Measurements from ENCODE around the gene HTR1A. TPM values are rescaled to one million over a fixed set of nuclear protein-coding genes. Genes with fewer than 3 reads are reported as not detected.

The HTR1A gene
- total RNA-seq, 4 donors from 2014 or later = not detected

DNA sequence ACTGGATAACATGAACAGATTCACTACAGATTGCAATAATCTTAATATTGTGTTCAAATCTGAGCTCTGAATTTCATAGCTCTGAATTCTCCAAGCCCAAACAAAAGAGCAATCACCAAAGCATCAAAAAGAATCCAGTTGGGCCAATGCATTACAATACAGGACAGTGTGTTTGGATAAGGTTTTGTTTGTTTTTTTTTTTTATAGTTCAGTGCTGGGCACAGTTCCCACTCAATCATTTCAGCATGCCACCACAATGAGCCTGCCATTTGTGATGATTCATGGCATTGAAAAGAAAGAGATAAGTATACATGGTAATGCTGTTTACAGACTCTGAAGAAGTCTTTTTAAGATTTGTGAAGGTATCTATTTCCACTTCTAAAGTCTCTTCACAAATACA lies 1.7 kb upstream of the HTR1A start:
- ATAC-seq = no peak
- H3K27me3 ChIP-seq = peaks cover 44% of the 10 kb centered on the region
- TF ChIP-seq, protein P1, sequence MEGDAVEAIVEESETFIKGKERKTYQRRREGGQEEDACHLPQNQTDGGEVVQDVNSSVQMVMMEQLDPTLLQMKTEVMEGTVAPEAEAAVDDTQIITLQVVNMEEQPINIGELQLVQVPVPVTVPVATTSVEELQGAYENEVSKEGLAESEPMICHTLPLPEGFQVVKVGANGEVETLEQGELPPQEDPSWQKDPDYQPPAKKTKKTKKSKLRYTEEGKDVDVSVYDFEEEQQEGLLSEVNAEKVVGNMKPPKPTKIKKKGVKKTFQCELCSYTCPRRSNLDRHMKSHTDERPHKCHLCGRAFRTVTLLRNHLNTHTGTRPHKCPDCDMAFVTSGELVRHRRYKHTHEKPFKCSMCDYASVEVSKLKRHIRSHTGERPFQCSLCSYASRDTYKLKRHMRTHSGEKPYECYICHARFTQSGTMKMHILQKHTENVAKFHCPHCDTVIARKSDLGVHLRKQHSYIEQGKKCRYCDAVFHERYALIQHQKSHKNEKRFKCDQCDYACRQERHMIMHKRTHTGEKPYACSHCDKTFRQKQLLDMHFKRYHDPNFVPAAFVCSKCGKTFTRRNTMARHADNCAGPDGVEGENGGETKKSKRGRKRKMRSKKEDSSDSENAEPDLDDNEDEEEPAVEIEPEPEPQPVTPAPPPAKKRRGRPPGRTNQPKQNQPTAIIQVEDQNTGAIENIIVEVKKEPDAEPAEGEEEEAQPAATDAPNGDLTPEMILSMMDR (IDR thresholded peaks at IDR 0.05) = no peak
- TF ChIP-seq POLR2AphosphoS5 (IDR thresholded peaks at IDR 0.05) (no peak), EP300 (IDR thresholded peaks at IDR 0.05) (no peak), POLR2A (IDR thresholded peaks at IDR 0.05) (no peak)
- H3K4me1 ChIP-seq = no peaks in the 10 kb centered on the region
- no peaks in the 10 kb centered on the region for H3K36me3 ChIP-seq
- H3K9me3 ChIP-seq = peaks cover 0 to 15% (median 0%) of the 10 kb centered on the region in 3 donors
- H3K27ac ChIP-seq = no peak overlapping the region
- no peak overlapping the region for H3K4me3 ChIP-seq

DNA sequence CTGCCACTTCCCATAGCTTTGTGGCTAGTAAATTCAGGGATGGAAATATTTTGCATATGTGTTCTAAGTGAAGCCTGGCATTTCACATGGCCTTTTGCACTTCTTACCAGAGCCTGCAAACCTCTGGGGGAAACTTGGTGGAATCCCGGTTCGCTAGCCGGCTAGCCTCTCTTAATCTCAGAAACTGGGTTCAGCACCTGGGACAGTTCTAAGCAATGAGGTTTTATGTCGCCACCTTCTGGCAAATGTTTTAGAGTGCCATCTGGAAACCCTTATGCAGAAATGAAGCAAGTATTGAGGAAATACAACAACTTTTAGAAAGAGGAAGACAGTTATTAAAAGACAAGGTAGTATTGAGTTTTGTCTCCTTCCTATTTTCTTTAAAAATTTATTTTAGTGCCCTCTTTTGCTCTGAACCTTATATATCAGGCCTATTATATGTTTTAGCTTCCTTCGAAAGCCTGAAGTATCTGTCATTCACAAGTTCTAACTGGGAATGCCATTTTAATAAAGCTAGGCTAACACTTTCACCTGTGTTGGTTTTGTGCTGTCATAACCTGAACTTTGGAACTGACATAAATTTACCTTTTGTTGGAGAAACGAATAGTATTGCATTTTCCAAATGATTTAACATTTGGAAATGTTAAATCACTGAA lies 963 bp upstream of the HTR1A start:
- ATAC-seq = no peak
- Histone ChIP-seq H3K27me3 (peaks cover 51% of the 10 kb centered on the region), H3K4me3 (no peak overlapping the region), H3K27ac (no peak overlapping the region), H3K9me3 (peaks cover 0 to 15% (median 0%) of the 10 kb centered on the region in 3 donors), H3K4me1 (no peaks in the 10 kb centered on the region), H3K36me3 (no peaks in the 10 kb centered on the region)
- TF ChIP-seq, protein P1 (IDR thresholded peaks at IDR 0.05) = peak in 1 of 4 experiments; percentile 26
- no peak for TF ChIP-seq POLR2A (IDR thresholded peaks at IDR 0.05)
- no peak for TF ChIP-seq EP300 (IDR thresholded peaks at IDR 0.05)
- TF ChIP-seq POLR2AphosphoS5 (IDR thresholded peaks at IDR 0.05) = no peak
- 18% methylated on average over 6 of the region's 6 CpGs for WGBS, 2 donors (ENCODE audit: low coverage in 1 of 2)

DNA sequence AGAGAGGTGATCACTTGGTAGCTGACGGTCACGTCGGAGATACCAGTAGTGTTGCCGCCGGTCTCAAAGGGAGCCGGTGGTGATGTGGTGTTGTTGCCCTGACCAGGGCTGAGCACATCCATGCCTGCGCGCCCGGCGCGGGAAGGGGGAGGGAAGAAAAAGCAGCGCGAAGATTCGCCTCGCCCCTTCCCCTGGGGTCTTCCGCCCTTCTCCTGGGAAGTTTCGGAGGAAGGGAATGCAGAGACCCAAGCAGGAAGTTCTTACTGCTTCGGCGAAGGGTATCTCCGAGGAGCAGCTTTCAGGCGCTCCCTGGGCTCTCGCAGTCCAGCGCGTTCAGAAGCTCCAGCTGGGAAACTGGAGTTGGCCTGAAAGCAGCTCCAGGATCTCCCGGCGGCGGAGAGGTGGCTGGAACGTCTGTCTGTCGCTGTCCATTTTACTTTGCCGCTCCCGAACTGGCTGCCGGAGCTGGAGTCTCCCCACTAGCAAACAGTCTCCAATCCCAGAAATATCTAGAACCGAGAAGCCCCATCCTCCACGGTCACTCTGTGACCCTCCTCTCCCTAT lies 565 bp downstream of the HTR1A start:
- TF ChIP-seq, protein P1 (IDR thresholded peaks at IDR 0.05) = no peak
- TF ChIP-seq POLR2AphosphoS5 (IDR thresholded peaks at IDR 0.05) (no peak), EP300 (IDR thresholded peaks at IDR 0.05) (no peak), POLR2A (IDR thresholded peaks at IDR 0.05) (no peak)
- WGBS, 2 donors (ENCODE audit: low coverage in 1 of 2) = 0 to 1% methylated on average over 10 to 16 of the region's 34 CpGs
- no peak overlapping the region for H3K27ac ChIP-seq
- peaks cover 0 to 15% (median 0%) of the 10 kb centered on the region in 3 donors for H3K9me3 ChIP-seq
- no peak overlapping the region for H3K4me3 ChIP-seq
- H3K4me1 ChIP-seq = no peaks in the 10 kb centered on the region
- ATAC-seq = no peak
- peaks cover 52% of the 10 kb centered on the region for H3K27me3 ChIP-seq
- H3K36me3 ChIP-seq = no peaks in the 10 kb centered on the region

DNA sequence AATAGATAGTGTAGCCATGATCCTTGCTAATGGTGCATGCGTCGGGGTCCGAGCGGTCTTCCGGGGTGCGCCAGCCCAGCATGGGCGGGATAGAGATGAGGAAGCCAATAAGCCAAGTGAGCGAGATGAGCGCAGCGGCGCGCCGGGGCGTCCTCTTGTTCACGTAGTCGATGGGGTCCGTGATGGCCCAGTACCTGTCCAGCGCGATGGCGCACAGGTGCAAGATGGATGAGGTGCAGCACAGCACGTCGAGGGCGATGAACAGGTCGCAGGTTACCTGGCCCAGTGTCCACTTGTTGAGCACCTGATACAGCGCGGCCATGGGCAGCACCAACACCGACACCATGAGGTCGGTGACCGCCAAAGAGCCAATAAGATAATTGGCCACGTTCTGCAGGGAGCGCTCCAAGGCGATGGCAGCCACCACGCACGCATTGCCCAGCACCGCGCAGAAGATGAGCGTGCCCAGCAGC lies 1.1 kb downstream of the HTR1A start:
- ATAC-seq = no peak
- WGBS, 2 donors (ENCODE audit: low coverage in 1 of 2) = 6% methylated on average over 11 of the region's 37 CpGs; no CpG with 5 or more reads in 1 of the 2 donors
- Histone ChIP-seq H3K36me3 (no peaks in the 10 kb centered on the region), H3K9me3 (peaks cover 0 to 15% (median 0%) of the 10 kb centered on the region in 3 donors), H3K4me1 (no peaks in the 10 kb centered on the region), H3K27ac (no peak overlapping the region), H3K27me3 (peaks cover 52% of the 10 kb centered on the region), H3K4me3 (no peak overlapping the region)
- TF ChIP-seq, protein P1 (IDR thresholded peaks at IDR 0.05) = no peak
- TF ChIP-seq EP300 (IDR thresholded peaks at IDR 0.05) = no peak

DNA sequence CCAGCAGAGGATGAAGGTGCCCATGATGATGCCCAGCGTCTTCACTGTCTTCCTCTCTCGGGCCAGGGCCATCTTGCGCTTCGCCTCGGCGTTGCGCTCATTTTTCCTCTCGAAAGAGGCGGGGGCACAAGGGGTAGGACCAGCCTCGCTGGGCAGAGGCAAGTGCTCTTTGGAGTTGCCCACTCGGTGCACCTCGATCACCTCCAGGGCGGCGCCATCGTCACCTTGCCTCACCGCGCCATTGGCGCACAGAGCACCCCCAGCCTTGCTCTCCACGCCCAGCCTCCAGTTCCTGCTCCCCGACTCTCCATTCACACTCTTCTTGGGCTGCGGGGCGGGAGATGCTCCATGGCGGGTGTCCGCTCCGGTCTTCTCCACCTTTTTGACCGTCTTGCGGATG lies 1.6 kb downstream of the HTR1A start:
- TF ChIP-seq EP300 (IDR thresholded peaks at IDR 0.05) = no peak
- no peak for TF ChIP-seq POLR2A (IDR thresholded peaks at IDR 0.05)
- TF ChIP-seq, protein P1 (IDR thresholded peaks at IDR 0.05) = no peak
- no peak for TF ChIP-seq POLR2AphosphoS5 (IDR thresholded peaks at IDR 0.05)

More for the DNA sequence above, 1.6 kb downstream of the HTR1A start:
- no peaks in the 10 kb centered on the region for H3K36me3 ChIP-seq
- no peaks in the 10 kb centered on the region for H3K4me1 ChIP-seq
- peaks cover 52% of the 10 kb centered on the region for H3K27me3 ChIP-seq
- no peak overlapping the region for H3K27ac ChIP-seq
- 10% methylated on average over 4 of the region's 27 CpGs; no CpG with 5 or more reads in 1 of the 2 donors for WGBS, 2 donors (ENCODE audit: low coverage in 1 of 2)
- ATAC-seq = no peak
- H3K4me3 ChIP-seq = no peak overlapping the region
- peaks cover 0 to 15% (median 0%) of the 10 kb centered on the region in 3 donors for H3K9me3 ChIP-seq
